HG02885 (cell line): ENCODE data around the gene HHATL.

Experiments used
- ATAC-seq: cut with Tn5 transposase; IDR thresholded peaks from one replicate; pipeline ENCODE4 v1.9.1; 2021; ENCODE audit warnings: mild to moderate bottlenecking; ENCODE audit not compliant: unreplicated experiment, poor library complexity

Gene HHATL

DNA sequence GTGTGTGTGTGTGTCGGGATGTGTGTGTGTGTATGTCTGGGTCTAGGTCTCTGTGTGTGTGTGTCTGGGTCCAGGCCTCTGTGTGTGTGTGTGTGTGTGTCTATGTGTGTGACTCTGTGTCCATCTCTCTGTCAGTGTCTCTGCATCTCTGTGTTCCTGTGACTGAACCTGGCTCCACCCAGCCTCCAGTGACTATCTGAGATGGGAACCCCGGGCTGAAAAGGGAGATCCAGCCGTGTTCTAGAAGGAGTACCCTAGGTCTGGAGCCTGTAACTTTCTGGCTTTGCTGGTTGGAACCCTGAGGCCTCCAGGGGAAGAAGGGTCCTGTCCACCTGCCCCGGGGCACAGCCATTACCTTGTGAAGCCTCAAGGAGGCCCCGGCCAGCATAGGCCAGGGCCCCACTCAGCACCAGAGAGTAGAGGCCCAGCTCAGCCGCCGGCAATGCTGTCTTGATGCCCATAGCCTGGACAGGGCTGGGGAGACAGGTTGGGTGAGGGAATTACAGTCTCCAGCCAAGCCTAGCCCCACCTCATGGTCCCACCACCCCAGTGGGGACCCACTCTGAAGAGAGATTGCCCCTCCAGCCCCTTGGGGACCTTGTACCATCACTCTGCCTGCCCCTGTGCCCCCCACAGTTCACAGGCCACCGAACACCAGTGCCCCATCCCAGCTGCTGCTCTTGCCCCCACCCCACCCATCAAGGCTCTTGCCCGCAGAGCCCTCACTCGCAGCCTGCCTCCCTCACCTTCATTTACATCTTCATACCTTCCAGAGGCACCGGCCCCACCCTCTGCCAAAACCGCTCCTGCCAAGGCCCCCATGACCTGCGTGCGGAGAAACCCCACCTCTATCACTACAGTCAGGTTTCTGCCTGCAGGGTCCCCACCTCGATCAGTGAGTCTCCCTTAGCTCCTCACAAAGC is 2.0 kb downstream of the HHATL start:
- ATAC-seq = no peak

GRCh38 chr3:42699511-42699971 is 3.1 kb downstream of the HHATL start:
- ATAC-seq = no peak

- ATAC-seq = no peak
These were observed 3.7 kb downstream of the HHATL start for GRCh38 chr3:42698911-42699230.

GRCh38 chr3:42698216-42698910 is 4.2 kb downstream of the HHATL start:
- ATAC-seq = no peak

- no peak for ATAC-seq
These were observed 5.1 kb downstream of the HHATL start for GRCh38 chr3:42697289-42698051.

- ATAC-seq = no peak
These were observed 6.0 kb downstream of the HHATL start for GRCh38 chr3:42696356-42697288.

DNA sequence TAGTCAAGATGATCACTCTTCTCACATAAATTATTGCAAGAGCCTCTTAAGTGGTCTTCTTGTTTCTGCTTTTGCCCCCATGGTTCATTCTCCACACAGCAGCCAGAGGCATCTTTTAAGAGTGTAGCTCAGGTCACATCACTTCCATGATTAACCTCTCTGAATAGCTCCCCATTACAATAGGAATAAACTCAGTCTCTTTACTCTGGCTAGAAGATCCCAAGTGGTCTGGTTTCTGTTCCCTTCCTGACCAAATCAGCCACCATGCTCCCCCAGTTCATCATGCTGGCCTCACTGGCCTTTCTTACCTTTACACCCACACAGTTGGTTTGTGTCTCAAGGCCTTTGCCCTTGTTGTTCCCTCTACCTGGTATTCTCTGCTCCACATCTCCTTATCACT is 8.2 kb downstream of the HHATL start:
- no peak for ATAC-seq

DNA sequence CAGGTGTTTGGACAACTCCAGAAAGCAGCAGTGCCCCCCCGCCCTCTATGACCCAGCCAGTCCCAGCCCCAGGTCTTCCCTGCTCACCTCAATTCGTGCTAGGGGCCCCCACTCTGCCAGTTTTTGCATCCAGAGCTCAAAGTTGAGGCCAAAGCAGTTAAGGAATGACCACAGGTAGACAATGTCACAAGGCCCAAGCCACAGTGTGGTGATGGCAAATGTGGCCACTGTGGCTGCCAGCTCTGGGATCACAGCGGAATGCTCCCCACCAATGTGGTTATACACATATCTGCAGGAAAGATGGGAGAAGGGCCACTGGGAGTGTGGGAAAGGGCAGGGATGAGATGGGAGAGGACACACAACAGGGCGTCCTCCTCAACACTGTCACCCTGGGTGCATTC is 9.1 kb downstream of the HHATL start:
- ATAC-seq = no peak

GRCh38 chr3:42692667-42693529 is 9.7 kb downstream of the HHATL start:
- ATAC-seq = no peak

DNA sequence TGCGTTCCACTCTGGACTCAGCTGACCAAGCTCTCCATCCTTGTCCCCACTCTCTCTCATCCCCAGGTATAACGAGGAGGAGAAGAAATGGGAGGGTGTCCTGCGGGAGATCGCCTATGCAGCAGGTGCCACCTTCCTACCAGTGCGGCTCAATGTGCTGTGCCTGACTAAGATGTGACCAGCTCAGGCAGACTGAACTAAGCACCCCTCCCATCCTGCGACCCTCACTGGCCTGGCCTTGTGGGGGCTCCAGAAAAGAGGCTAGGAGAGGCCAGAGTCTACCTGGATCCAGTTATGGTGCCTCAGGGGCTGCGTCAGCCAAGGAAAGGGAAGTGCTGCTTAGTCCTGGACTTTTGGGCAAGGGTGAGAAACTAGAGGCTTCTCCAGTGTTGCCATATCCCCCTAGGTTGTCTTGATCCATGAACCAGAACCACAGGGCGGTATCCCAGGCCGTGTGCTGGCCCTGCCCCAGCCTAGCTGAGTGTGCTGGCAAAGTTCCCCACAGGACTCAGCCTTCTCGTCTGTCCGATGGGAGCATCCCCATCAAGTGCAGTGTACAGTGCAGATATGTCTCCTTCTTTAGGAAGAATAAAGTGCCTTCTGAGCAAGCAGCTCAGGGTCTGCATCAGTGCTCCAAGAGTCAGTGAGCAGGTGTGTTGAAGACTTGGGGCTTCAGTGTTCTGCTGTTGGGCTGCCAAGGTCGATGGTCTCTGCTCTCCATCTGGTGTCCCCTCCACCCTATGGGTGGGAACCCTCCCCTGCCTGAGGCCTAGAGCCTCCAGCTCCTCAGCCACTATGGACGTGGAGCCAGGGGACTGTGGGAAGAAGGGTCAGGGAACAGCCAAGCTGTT is 10.6 kb downstream of the HHATL start:
- ATAC-seq = no peak

- ATAC-seq = no peak
These were observed 11.6 kb downstream of the HHATL start for GRCh38 chr3:42690766-42691680.

GRCh38 chr3:42690191-42690590 is 12.4 kb downstream of the HHATL start:
- ATAC-seq = no peak

- no peak for ATAC-seq
These were observed 13.1 kb downstream of the HHATL start for GRCh38 chr3:42689421-42690014.

- no peak for ATAC-seq
These were observed 13.8 kb downstream of the HHATL start for GRCh38 chr3:42688487-42689420.

GRCh38 chr3:42688016-42688415 is 14.6 kb downstream of the HHATL start:
- ATAC-seq = no peak
